ENCODE data around the gene TYMP. TPM values are rescaled to one million over a fixed set of nuclear protein-coding genes. Genes with fewer than 3 reads are reported as not detected.

Gene TYMP
- total and polyA plus RNA-seq, 2 donors, result 97.3 to 156 TPM

GRCh38 chr22:50568626-50569025 is 38.8 kb upstream of the TYMP start:
- H3K27me3 ChIP-seq (ENCODE audit: control insufficient read depth in 2 of 2, insufficient read depth in 1 of 2, low read length in 1 of 2), result peaks cover 0 to 12% of the 10 kb centered on the region in 2 donors
- H3K36me3 ChIP-seq (ENCODE audit: control insufficient read depth in 2 of 2, insufficient read depth in 2 of 2, low read length in 1 of 2), result peaks cover 16 to 28% of the 10 kb centered on the region in 2 donors
- no peaks in the 10 kb centered on the region for H3K9me3 ChIP-seq (ENCODE audit: control insufficient read depth in 2 of 2, insufficient read depth in 1 of 2, low read length in 1 of 2)
- 95% methylated on average over 7 of the region's 7 CpGs for WGBS
- no peak for DNase-seq (ENCODE audit: low read depth in 6 of 9, low spot score in 9 of 9)
- no peak overlapping the region for H3K4me3 ChIP-seq (ENCODE audit: low read length in 2 of 2)
- no peak overlapping the region for H3K27ac ChIP-seq (ENCODE audit: low read depth in 1 of 2, low read length in 1 of 2)
- peaks cover under 1% of the 10 kb centered on the region in 2 donors for H3K4me1 ChIP-seq (ENCODE audit: control insufficient read depth in 2 of 2, insufficient read depth in 2 of 2, low read length in 2 of 2)

GRCh38 chr22:50567721-50568252 is 38.0 kb upstream of the TYMP start:
- Histone ChIP-seq H3K9me3 (ENCODE audit: control insufficient read depth in 2 of 2, insufficient read depth in 1 of 2, low read length in 1 of 2) (no peaks in the 10 kb centered on the region), H3K4me1 (ENCODE audit: control insufficient read depth in 2 of 2, insufficient read depth in 2 of 2, low read length in 2 of 2) (peaks cover 3 to 6% of the 10 kb centered on the region in 2 donors), H3K27me3 (ENCODE audit: control insufficient read depth in 2 of 2, insufficient read depth in 1 of 2, low read length in 1 of 2) (peaks cover 0 to 20% of the 10 kb centered on the region in 2 donors), H3K27ac (ENCODE audit: low read depth in 1 of 2, low read length in 1 of 2) (no peak overlapping the region), H3K4me3 (ENCODE audit: low read length in 2 of 2) (no peak overlapping the region), H3K36me3 (ENCODE audit: control insufficient read depth in 2 of 2, insufficient read depth in 2 of 2, low read length in 1 of 2) (peaks cover 11 to 20% of the 10 kb centered on the region in 2 donors)
- no peak for DNase-seq (ENCODE audit: low read depth in 6 of 9, low spot score in 9 of 9)
- 96% methylated on average over 7 of the region's 7 CpGs for WGBS

GRCh38 chr22:50564289-50564688 is 34.5 kb upstream of the TYMP start:
- Histone ChIP-seq H3K4me3 (ENCODE audit: low read length in 2 of 2) (no peak overlapping the region), H3K27me3 (ENCODE audit: control insufficient read depth in 2 of 2, insufficient read depth in 1 of 2, low read length in 1 of 2) (peaks cover 2 to 31% of the 10 kb centered on the region in 2 donors), H3K9me3 (ENCODE audit: control insufficient read depth in 2 of 2, insufficient read depth in 1 of 2, low read length in 1 of 2) (no peaks in the 10 kb centered on the region), H3K27ac (ENCODE audit: low read depth in 1 of 2, low read length in 1 of 2) (no peak overlapping the region), H3K36me3 (ENCODE audit: control insufficient read depth in 2 of 2, insufficient read depth in 2 of 2, low read length in 1 of 2) (peaks cover 3% of the 10 kb centered on the region in 2 donors), H3K4me1 (ENCODE audit: control insufficient read depth in 2 of 2, insufficient read depth in 2 of 2, low read length in 2 of 2) (peaks cover 3 to 6% of the 10 kb centered on the region in 2 donors)
- no peak for DNase-seq (ENCODE audit: low read depth in 6 of 9, low spot score in 9 of 9)
- WGBS, result 94% methylated on average over 11 of the region's 11 CpGs

- no peak overlapping the region for H3K27ac ChIP-seq (ENCODE audit: low read depth in 1 of 2, low read length in 1 of 2)
- DNase-seq (ENCODE audit: low read depth in 6 of 9, low spot score in 9 of 9), result no peak
- 52% methylated on average over 17 of the region's 17 CpGs for WGBS
- peaks cover 0 to 2% of the 10 kb centered on the region in 2 donors for H3K36me3 ChIP-seq (ENCODE audit: control insufficient read depth in 2 of 2, insufficient read depth in 2 of 2, low read length in 1 of 2)
- H3K27me3 ChIP-seq (ENCODE audit: control insufficient read depth in 2 of 2, insufficient read depth in 1 of 2, low read length in 1 of 2), result peaks cover 2 to 35% of the 10 kb centered on the region in 2 donors
- no peaks in the 10 kb centered on the region for H3K9me3 ChIP-seq (ENCODE audit: control insufficient read depth in 2 of 2, insufficient read depth in 1 of 2, low read length in 1 of 2)
- peak overlapping the region; percentile 47 to 50 for H3K4me3 ChIP-seq (ENCODE audit: low read length in 2 of 2)
- H3K4me1 ChIP-seq (ENCODE audit: control insufficient read depth in 2 of 2, insufficient read depth in 2 of 2, low read length in 2 of 2), result peaks cover 3 to 6% of the 10 kb centered on the region in 2 donors
These were observed 33.8 kb upstream of the TYMP start for GRCh38 chr22:50563413-50564160.

- H3K4me1 ChIP-seq (ENCODE audit: control insufficient read depth in 2 of 2, insufficient read depth in 2 of 2, low read length in 2 of 2), result peaks cover 3 to 6% of the 10 kb centered on the region in 2 donors
- peak; percentile 74 to 96 (median 93) for DNase-seq (ENCODE audit: low read depth in 6 of 9, low spot score in 9 of 9)
- H3K9me3 ChIP-seq (ENCODE audit: control insufficient read depth in 2 of 2, insufficient read depth in 1 of 2, low read length in 1 of 2), result no peaks in the 10 kb centered on the region
- no peak within 1 kb of the TSS for H3K27ac ChIP-seq (ENCODE audit: low read depth in 1 of 2, low read length in 1 of 2)
- peaks cover 2 to 39% of the 10 kb centered on the region in 2 donors for H3K27me3 ChIP-seq (ENCODE audit: control insufficient read depth in 2 of 2, insufficient read depth in 1 of 2, low read length in 1 of 2)
- H3K36me3 ChIP-seq (ENCODE audit: control insufficient read depth in 2 of 2, insufficient read depth in 2 of 2, low read length in 1 of 2), result no peaks in the 10 kb centered on the region
- WGBS, result 8% methylated on average over 61 of the region's 61 CpGs
- peak within 1 kb of the TSS; percentile 47 to 50 for H3K4me3 ChIP-seq (ENCODE audit: low read length in 2 of 2)
These were observed 33.0 kb upstream of the TYMP start, which contains the start of gene SYCE3 for GRCh38 chr22:50562523-50563412. TSS of gene SYCE3 (minus strand) at chr22:50562919. CDS start at chr22:50556405, 6,514 bp downstream.

- H3K9me3 ChIP-seq (ENCODE audit: control insufficient read depth in 2 of 2, insufficient read depth in 1 of 2, low read length in 1 of 2), result no peaks in the 10 kb centered on the region
- H3K27me3 ChIP-seq (ENCODE audit: control insufficient read depth in 2 of 2, insufficient read depth in 1 of 2, low read length in 1 of 2), result peaks cover 2 to 39% of the 10 kb centered on the region in 2 donors
- 93% methylated on average over 31 of the region's 34 CpGs for WGBS
- DNase-seq (ENCODE audit: low read depth in 6 of 9, low spot score in 9 of 9), result no peak
- H3K4me3 ChIP-seq (ENCODE audit: low read length in 2 of 2), result no peak overlapping the region
- H3K36me3 ChIP-seq (ENCODE audit: control insufficient read depth in 2 of 2, insufficient read depth in 2 of 2, low read length in 1 of 2), result no peaks in the 10 kb centered on the region
- no peak overlapping the region for H3K27ac ChIP-seq (ENCODE audit: low read depth in 1 of 2, low read length in 1 of 2)
- peaks cover 3 to 6% of the 10 kb centered on the region in 2 donors for H3K4me1 ChIP-seq (ENCODE audit: control insufficient read depth in 2 of 2, insufficient read depth in 2 of 2, low read length in 2 of 2)
These were observed 31.9 kb upstream of the TYMP start for GRCh38 chr22:50561401-50562358.

GRCh38 chr22:50560034-50560433 is 30.2 kb upstream of the TYMP start:
- no peak overlapping the region for H3K4me3 ChIP-seq (ENCODE audit: low read length in 2 of 2)
- no peaks in the 10 kb centered on the region for H3K9me3 ChIP-seq (ENCODE audit: control insufficient read depth in 2 of 2, insufficient read depth in 1 of 2, low read length in 1 of 2)
- peaks cover 3 to 6% of the 10 kb centered on the region in 2 donors for H3K4me1 ChIP-seq (ENCODE audit: control insufficient read depth in 2 of 2, insufficient read depth in 2 of 2, low read length in 2 of 2)
- 91% methylated on average over 3 of the region's 3 CpGs for WGBS
- H3K27ac ChIP-seq (ENCODE audit: low read depth in 1 of 2, low read length in 1 of 2), result no peak overlapping the region
- H3K27me3 ChIP-seq (ENCODE audit: control insufficient read depth in 2 of 2, insufficient read depth in 1 of 2, low read length in 1 of 2), result peaks cover 2 to 36% of the 10 kb centered on the region in 2 donors
- no peaks in the 10 kb centered on the region for H3K36me3 ChIP-seq (ENCODE audit: control insufficient read depth in 2 of 2, insufficient read depth in 2 of 2, low read length in 1 of 2)
- no peak for DNase-seq (ENCODE audit: low read depth in 6 of 9, low spot score in 9 of 9)

- DNase-seq (ENCODE audit: low read depth in 6 of 9, low spot score in 9 of 9), result no peak
- H3K4me3 ChIP-seq (ENCODE audit: low read length in 2 of 2), result no peak overlapping the region
- no peaks in the 10 kb centered on the region for H3K9me3 ChIP-seq (ENCODE audit: control insufficient read depth in 2 of 2, insufficient read depth in 1 of 2, low read length in 1 of 2)
- H3K27me3 ChIP-seq (ENCODE audit: control insufficient read depth in 2 of 2, insufficient read depth in 1 of 2, low read length in 1 of 2), result peaks cover 2 to 23% of the 10 kb centered on the region in 2 donors
- no peaks in the 10 kb centered on the region for H3K4me1 ChIP-seq (ENCODE audit: control insufficient read depth in 2 of 2, insufficient read depth in 2 of 2, low read length in 2 of 2)
- H3K36me3 ChIP-seq (ENCODE audit: control insufficient read depth in 2 of 2, insufficient read depth in 2 of 2, low read length in 1 of 2), result no peaks in the 10 kb centered on the region
- WGBS, result 90% methylated on average over 5 of the region's 5 CpGs
- no peak overlapping the region for H3K27ac ChIP-seq (ENCODE audit: low read depth in 1 of 2, low read length in 1 of 2)
These were observed 26.9 kb upstream of the TYMP start for GRCh38 chr22:50556703-50557102.

All from thymus (tissue), 11 donors.